GM18517 (cell line): ENCODE results near the gene MTFR2.

ENCODE experiments used
- ATAC-seq: cut with Tn5 transposase; IDR thresholded peaks from one replicate; pipeline ENCODE4 v1.9.1; 2021; ENCODE audit warnings: mild to moderate bottlenecking, moderate library complexity; ENCODE audit not compliant: unreplicated experiment

Gene MTFR2

GRCh38 chr6:136249811-136250685 lies at the start of gene MTFR2:
Gene MTFR2, minus strand, starts transcription at chr6:136250311. Its CDS starts 1,212 bp downstream, at chr6:136249099.
- ATAC-seq = peak; percentile 97

- ATAC-seq = no peak
These were observed 44.5 kb upstream of the MTFR2 start for GRCh38 chr6:136294621-136295020.

- peak; percentile 12 for ATAC-seq
These were observed 40.4 kb upstream of the MTFR2 start for GRCh38 chr6:136290410-136291010.

GRCh38 chr6:136289579-136290409 lies 39.7 kb upstream of the MTFR2 start, which contains the start of gene BCLAF1:
Gene BCLAF1, minus strand, starts transcription at chr6:136289846. Its CDS starts 9,980 bp downstream, at chr6:136279866.
- ATAC-seq = peak; percentile 89

GRCh38 chr6:136289327-136289578 lies 39.1 kb upstream of the MTFR2 start:
- peak; percentile 32 for ATAC-seq

GRCh38 chr6:136288566-136289326 lies 38.6 kb upstream of the MTFR2 start:
- peak; percentile 29 for ATAC-seq

- no peak for ATAC-seq
These were observed 34.8 kb upstream of the MTFR2 start for GRCh38 chr6:136284909-136285308.

- ATAC-seq = no peak
These were observed 32.8 kb upstream of the MTFR2 start for GRCh38 chr6:136282906-136283305.

GRCh38 chr6:136280032-136280609 lies 30.0 kb upstream of the MTFR2 start:
- no peak for ATAC-seq

GRCh38 chr6:136274062-136274461 lies 24.0 kb upstream of the MTFR2 start:
- ATAC-seq = no peak

GRCh38 chr6:136265101-136265500 lies 15.0 kb upstream of the MTFR2 start:
- ATAC-seq = no peak

GRCh38 chr6:136262940-136263339 lies 12.8 kb upstream of the MTFR2 start:
- no peak for ATAC-seq

- no peak for ATAC-seq
These were observed 4.8 kb upstream of the MTFR2 start for GRCh38 chr6:136254851-136255466.

- ATAC-seq = no peak
These were observed 3.6 kb upstream of the MTFR2 start for GRCh38 chr6:136253734-136254133.

- no peak for ATAC-seq
These were observed 2.3 kb upstream of the MTFR2 start for GRCh38 chr6:136252441-136252840.

- ATAC-seq = no peak
These were observed 1.3 kb upstream of the MTFR2 start for GRCh38 chr6:136251394-136251793.

- peak; percentile 9 for ATAC-seq
These were observed 536 bp upstream of the MTFR2 start for GRCh38 chr6:136250686-136251008.

- no peak for ATAC-seq
These were observed 775 bp downstream of the MTFR2 start for GRCh38 chr6:136249336-136249735.

- no peak for ATAC-seq
These were observed 6.0 kb downstream of the MTFR2 start for GRCh38 chr6:136244061-136244616.
